ENCODE measurements around the gene HDAC11. TPM values are rescaled to one million over a fixed set of nuclear protein-coding genes. Genes with fewer than 3 reads are reported as not detected.

The HDAC11 gene
- total and polyA plus RNA-seq, 9 of the 15 experiments (the other 6 are each of a cell fraction or from before 2014, with no cell fraction given): 0.60 to 6.0 (median 4.5) TPM

DNA sequence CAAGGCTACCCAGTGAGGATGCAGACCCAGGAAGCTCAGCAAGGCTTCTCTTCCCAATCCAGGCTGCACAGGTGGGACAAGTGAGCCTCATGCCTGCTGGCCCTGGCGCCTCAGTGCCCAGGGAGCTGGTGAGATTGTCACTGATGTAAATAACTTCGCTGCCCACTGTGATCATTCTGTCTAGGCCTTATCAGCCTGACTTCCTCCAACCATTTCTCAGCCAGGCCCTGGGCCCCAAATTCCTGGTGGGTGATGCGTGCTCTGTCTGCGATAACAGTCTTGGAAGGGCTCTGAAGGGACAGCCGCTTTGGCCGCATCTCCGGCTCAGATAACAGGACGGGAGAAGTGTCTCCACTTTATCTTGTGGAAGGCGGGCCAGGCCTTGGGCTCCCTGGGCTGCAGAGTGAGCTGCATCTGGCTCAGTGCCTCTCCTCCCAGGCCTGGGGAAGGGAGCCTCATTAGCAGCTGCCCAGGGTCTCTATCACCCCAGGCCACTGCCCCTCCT, 66.6 kb downstream of the HDAC11 start (continued):
- no peak for TF ChIP-seq PHF8 (IDR thresholded peaks at IDR 0.05; ENCODE audit: borderline replicate concordance, low read length)
- TF ChIP-seq, protein P1, sequence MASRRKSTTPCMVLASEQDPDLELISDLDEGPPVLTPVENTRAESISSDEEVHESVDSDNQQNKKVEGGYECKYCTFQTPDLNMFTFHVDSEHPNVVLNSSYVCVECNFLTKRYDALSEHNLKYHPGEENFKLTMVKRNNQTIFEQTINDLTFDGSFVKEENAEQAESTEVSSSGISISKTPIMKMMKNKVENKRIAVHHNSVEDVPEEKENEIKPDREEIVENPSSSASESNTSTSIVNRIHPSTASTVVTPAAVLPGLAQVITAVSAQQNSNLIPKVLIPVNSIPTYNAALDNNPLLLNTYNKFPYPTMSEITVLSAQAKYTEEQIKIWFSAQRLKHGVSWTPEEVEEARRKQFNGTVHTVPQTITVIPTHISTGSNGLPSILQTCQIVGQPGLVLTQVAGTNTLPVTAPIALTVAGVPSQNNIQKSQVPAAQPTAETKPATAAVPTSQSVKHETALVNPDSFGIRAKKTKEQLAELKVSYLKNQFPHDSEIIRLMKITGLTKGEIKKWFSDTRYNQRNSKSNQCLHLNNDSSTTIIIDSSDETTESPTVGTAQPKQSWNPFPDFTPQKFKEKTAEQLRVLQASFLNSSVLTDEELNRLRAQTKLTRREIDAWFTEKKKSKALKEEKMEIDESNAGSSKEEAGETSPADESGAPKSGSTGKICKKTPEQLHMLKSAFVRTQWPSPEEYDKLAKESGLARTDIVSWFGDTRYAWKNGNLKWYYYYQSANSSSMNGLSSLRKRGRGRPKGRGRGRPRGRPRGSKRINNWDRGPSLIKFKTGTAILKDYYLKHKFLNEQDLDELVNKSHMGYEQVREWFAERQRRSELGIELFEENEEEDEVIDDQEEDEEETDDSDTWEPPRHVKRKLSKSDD (conservative IDR thresholded peaks at IDR 0.05; ENCODE audit: low read length): no peak
- TF ChIP-seq GATAD2B (IDR thresholded peaks at IDR 0.05; ENCODE audit: borderline replicate concordance): peak; percentile 92
- TF ChIP-seq MED1 (CRISPR knock-in tag; IDR thresholded peaks at IDR 0.05; ENCODE audit: borderline replicate concordance): no peak
- TF ChIP-seq, protein P2, sequence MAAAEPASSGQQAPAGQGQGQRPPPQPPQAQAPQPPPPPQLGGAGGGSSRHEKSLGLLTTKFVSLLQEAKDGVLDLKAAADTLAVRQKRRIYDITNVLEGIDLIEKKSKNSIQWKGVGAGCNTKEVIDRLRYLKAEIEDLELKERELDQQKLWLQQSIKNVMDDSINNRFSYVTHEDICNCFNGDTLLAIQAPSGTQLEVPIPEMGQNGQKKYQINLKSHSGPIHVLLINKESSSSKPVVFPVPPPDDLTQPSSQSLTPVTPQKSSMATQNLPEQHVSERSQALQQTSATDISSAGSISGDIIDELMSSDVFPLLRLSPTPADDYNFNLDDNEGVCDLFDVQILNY (CRISPR knock-in tag; IDR thresholded peaks at IDR 0.05): no peak
- TF ChIP-seq, protein P3, sequence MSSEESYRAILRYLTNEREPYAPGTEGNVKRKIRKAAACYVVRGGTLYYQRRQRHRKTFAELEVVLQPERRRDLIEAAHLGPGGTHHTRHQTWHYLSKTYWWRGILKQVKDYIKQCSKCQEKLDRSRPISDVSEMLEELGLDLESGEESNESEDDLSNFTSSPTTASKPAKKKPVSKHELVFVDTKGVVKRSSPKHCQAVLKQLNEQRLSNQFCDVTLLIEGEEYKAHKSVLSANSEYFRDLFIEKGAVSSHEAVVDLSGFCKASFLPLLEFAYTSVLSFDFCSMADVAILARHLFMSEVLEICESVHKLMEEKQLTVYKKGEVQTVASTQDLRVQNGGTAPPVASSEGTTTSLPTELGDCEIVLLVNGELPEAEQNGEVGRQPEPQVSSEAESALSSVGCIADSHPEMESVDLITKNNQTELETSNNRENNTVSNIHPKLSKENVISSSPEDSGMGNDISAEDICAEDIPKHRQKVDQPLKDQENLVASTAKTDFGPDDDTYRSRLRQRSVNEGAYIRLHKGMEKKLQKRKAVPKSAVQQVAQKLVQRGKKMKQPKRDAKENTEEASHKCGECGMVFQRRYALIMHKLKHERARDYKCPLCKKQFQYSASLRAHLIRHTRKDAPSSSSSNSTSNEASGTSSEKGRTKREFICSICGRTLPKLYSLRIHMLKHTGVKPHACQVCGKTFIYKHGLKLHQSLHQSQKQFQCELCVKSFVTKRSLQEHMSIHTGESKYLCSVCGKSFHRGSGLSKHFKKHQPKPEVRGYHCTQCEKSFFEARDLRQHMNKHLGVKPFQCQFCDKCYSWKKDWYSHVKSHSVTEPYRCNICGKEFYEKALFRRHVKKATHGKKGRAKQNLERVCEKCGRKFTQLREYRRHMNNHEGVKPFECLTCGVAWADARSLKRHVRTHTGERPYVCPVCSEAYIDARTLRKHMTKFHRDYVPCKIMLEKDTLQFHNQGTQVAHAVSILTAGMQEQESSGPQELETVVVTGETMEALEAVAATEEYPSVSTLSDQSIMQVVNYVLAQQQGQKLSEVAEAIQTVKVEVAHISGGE (CRISPR knock-in tag; IDR thresholded peaks at IDR 0.05): peak in 1 of 3 experiments; percentile 77; a peak in 2 of 6 replicates
- no peak for TF ChIP-seq ELF4 (CRISPR knock-in tag; IDR thresholded peaks at IDR 0.05)
- no peak for TF ChIP-seq KLF10 (CRISPR knock-in tag; IDR thresholded peaks at IDR 0.05)
- no peak for TF ChIP-seq PCBP2 (IDR thresholded peaks at IDR 0.05; ENCODE audit: low read depth, low read length, poor library complexity, severe bottlenecking)
- no peak for TF ChIP-seq ZNF12 (CRISPR knock-in tag; IDR thresholded peaks at IDR 0.05)
- no peak; the same call in 1 of the 2 replicates for TF ChIP-seq ZNF24 (IDR thresholded peaks at IDR 0.05)
- TF ChIP-seq FOXP1 (CRISPR knock-in tag; IDR thresholded peaks at IDR 0.05): peak; percentile 55; the same call in 1 of the 2 replicates
- TF ChIP-seq ZZZ3 (IDR thresholded peaks at IDR 0.05): no peak
- no peak for TF ChIP-seq SETDB1 (IDR thresholded peaks at IDR 0.05; ENCODE audit: low read length)
- no peak for TF ChIP-seq CCAR2 (IDR thresholded peaks at IDR 0.05; ENCODE audit: low read depth, low read length)
- no peak for TF ChIP-seq SLC30A9 (CRISPR knock-in tag; IDR thresholded peaks at IDR 0.05)
- no peak for TF ChIP-seq CBX8 (IDR thresholded peaks at IDR 0.05; ENCODE audit: borderline replicate concordance, extremely low read depth, low read depth, low read length, poor library complexity, severe bottlenecking)
- TF ChIP-seq, protein P4, sequence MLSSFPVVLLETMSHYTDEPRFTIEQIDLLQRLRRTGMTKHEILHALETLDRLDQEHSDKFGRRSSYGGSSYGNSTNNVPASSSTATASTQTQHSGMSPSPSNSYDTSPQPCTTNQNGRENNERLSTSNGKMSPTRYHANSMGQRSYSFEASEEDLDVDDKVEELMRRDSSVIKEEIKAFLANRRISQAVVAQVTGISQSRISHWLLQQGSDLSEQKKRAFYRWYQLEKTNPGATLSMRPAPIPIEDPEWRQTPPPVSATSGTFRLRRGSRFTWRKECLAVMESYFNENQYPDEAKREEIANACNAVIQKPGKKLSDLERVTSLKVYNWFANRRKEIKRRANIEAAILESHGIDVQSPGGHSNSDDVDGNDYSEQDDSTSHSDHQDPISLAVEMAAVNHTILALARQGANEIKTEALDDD (IDR thresholded peaks at IDR 0.05): no peak

Data from K562 (cell line).